ENCODE results near the gene SSRP1.
A peak's percentile ranks its signal among the peaks of the same experiment; 100 is the strongest.

- TF ChIP-seq POLR2A (conservative IDR thresholded peaks at IDR 0.05) (no peak), MAFK (IDR thresholded peaks at IDR 0.05; ENCODE audit: low read length) (no peak), POLR2AphosphoS2 (IDR thresholded peaks at IDR 0.05; ENCODE audit: low read length) (no peak), EHMT2 (IDR thresholded peaks at IDR 0.05) (no peak), NRF1 (conservative IDR thresholded peaks at IDR 0.05 in 1 of 2, IDR thresholded peaks at IDR 0.05 in 1 of 2) (peak; percentile 42 to 51; a peak in 3 of 4 replicates), PHF8 (IDR thresholded peaks at IDR 0.05; ENCODE audit: borderline replicate concordance, low read length) (no peak), ATF1 (CRISPR knock-in tag; IDR thresholded peaks at IDR 0.05) (no peak), ATF1 (tag; IDR thresholded peaks at IDR 0.05) (peak; percentile 68), E2F1 (CRISPR knock-in tag; IDR thresholded peaks at IDR 0.05) (no peak), ZBTB1 (CRISPR knock-in tag; IDR thresholded peaks at IDR 0.05; ENCODE audit: borderline replicate concordance, low read depth) (no peak), USF2 (CRISPR knock-in tag; IDR thresholded peaks at IDR 0.05) (no peak), HDAC6 (IDR thresholded peaks at IDR 0.05; ENCODE audit: low read depth, low read length) (no peak), FOXO4 (CRISPR knock-in tag; IDR thresholded peaks at IDR 0.05) (no peak), MLX (CRISPR knock-in tag; conservative IDR thresholded peaks at IDR 0.05) (no peak)
Observed at GRCh38 chr11:57358543-57358961, 22.9 kb upstream of the SSRP1 start.

All from K562 (cell line).